Endothelial cell of umbilical vein (primary cell): Measurements from ENCODE around the gene OAS2.

Source experiments
- CTCF ChIP-seq, 2 donors: IDR thresholded peaks; 1 replicate in 1 of 2; 2 replicates in 1 of 2; pipeline ENCODE4 v1.5.1; 2011; ENCODE audit warnings: low read length in 2 of 2, mild to moderate bottlenecking in 2 of 2, moderate library complexity in 2 of 2, control low read depth in 1 of 2, inconsistent platforms in 1 of 2, low read depth in 1 of 2; ENCODE audit not compliant: insufficient read depth in 1 of 2; ENCODE audit errors: extremely low read depth in 1 of 2
- POLR2A ChIP-seq: IDR thresholded peaks from 2 replicates; pipeline ENCODE4 v1.6.1; 2012; ENCODE audit warnings: low read depth, mild to moderate bottlenecking, control low read depth, low read length
- POLR2AphosphoS5 ChIP-seq: IDR thresholded peaks from 2 replicates; pipeline ENCODE4 v1.6.1; 2012; ENCODE audit warnings: low read depth, mild to moderate bottlenecking, control low read depth, low read length, moderate library complexity; ENCODE audit not compliant: insufficient read depth

GRCh38 chr12:112992541-112993398, 14.5 kb downstream of the OAS2 start:
- TF ChIP-seq CTCF (IDR thresholded peaks at IDR 0.05; ENCODE audit: extremely low read depth in 1 of 2, insufficient read depth in 1 of 2, low read depth in 1 of 2, low read length in 2 of 2) (peak; percentile 92 to 99), POLR2AphosphoS5 (no peak), POLR2A (no peak)
